GM21526 (cell line): Measurements from ENCODE around the gene BCL2A1.
"Not testable (repeated sequence)": the region's sequence is repeated elsewhere in the genome, so short reads cannot be mapped to it uniquely, and the experiment has no call there.

Source experiments
- ATAC-seq: cut with Tn5 transposase; IDR thresholded peaks from one replicate; pipeline ENCODE4 v1.9.1; 2021; ENCODE audit warnings: moderate library complexity; ENCODE audit not compliant: unreplicated experiment, low FRiP score

Gene BCL2A1

GRCh38 chr15:79970624-79971434 is at the start of gene BCL2A1:
BCL2A1 (minus strand) TSS chr15:79971196; CDS start chr15:79971119, 77 bp downstream.
- ATAC-seq: peak; percentile 54

GRCh38 chr15:80020731-80021130 is 49.7 kb upstream of the BCL2A1 start:
- no peak for ATAC-seq

GRCh38 chr15:80020149-80020548 is 49.2 kb upstream of the BCL2A1 start:
- ATAC-seq: not testable (repeated sequence)

GRCh38 chr15:80019168-80019745 is 48.3 kb upstream of the BCL2A1 start:
- ATAC-seq: no peak

- ATAC-seq: not testable (repeated sequence)
Observed at GRCh38 chr15:80017139-80017538, 46.1 kb upstream of the BCL2A1 start.

- not testable (repeated sequence) for ATAC-seq
Observed at GRCh38 chr15:80016506-80016905, 45.5 kb upstream of the BCL2A1 start.

- no peak for ATAC-seq
Observed at GRCh38 chr15:80015156-80015555, 44.2 kb upstream of the BCL2A1 start.

- not testable (repeated sequence) for ATAC-seq
Observed at GRCh38 chr15:80014186-80014585, 43.2 kb upstream of the BCL2A1 start.

GRCh38 chr15:80012060-80012726 is 41.2 kb upstream of the BCL2A1 start:
- ATAC-seq: no peak

GRCh38 chr15:80011596-80011995 is 40.6 kb upstream of the BCL2A1 start:
- ATAC-seq: no peak

GRCh38 chr15:80011041-80011523 is 40.1 kb upstream of the BCL2A1 start:
- not testable (repeated sequence) for ATAC-seq

- no peak for ATAC-seq
Observed at GRCh38 chr15:80010131-80010673, 39.2 kb upstream of the BCL2A1 start.

GRCh38 chr15:80007532-80007931 is 36.5 kb upstream of the BCL2A1 start:
- ATAC-seq: no peak

GRCh38 chr15:80006946-80007345 is 36.0 kb upstream of the BCL2A1 start:
- ATAC-seq: no peak

GRCh38 chr15:80003934-80004472 is 33.0 kb upstream of the BCL2A1 start:
- no peak for ATAC-seq

- ATAC-seq: no peak
Observed at GRCh38 chr15:80003171-80003570, 32.2 kb upstream of the BCL2A1 start.

GRCh38 chr15:80002267-80002666 is 31.3 kb upstream of the BCL2A1 start:
- no peak for ATAC-seq

- ATAC-seq: no peak
Observed at GRCh38 chr15:79994615-79995014, 23.6 kb upstream of the BCL2A1 start.

- no peak for ATAC-seq
Observed at GRCh38 chr15:79991826-79992225, 20.8 kb upstream of the BCL2A1 start.

- ATAC-seq: no peak
Observed at GRCh38 chr15:79990997-79991334, 20.0 kb upstream of the BCL2A1 start.
